Psoas muscle (tissue), 8 donors: ENCODE data around the gene GBP2. TPM values are rescaled to one million over a fixed set of nuclear protein-coding genes. Genes with fewer than 3 reads are reported as not detected.

Source experiments
- ATAC-seq, 4 donors: fragments of 200-7000 bp; cut with Tn5 transposase; one replicate each; pipeline ENCODE4 v1.9.1; 2020; ENCODE audit warnings: moderate library complexity in 3 of 4, mild to moderate bottlenecking in 2 of 4
- DNase-seq, 2 donors: peaks; one replicate each; pipeline ENCODE4 v3.0.0-alpha.2; 2020
- H3K27ac ChIP-seq: fragments of 200-600 bp; one replicate; pipeline ENCODE4 v1.8.0; 2022
- H3K27me3 ChIP-seq, 3 donors: fragments of 200-600 bp in 1 of 3; one replicate each; pipeline versions ENCODE4 v1.6.1 to v1.8.0; 2013 to 2022; ENCODE audit warnings: low read length in 2 of 3, mild to moderate bottlenecking in 2 of 3, moderate library complexity in 1 of 3; ENCODE audit not compliant: insufficient read depth in 3 of 3
- H3K36me3 ChIP-seq, 2 donors: fragments of 200-600 bp in 1 of 2; one replicate each; pipeline versions ENCODE4 v1.6.1 to v1.8.0; 2013 to 2022; ENCODE audit warnings: low read depth in 1 of 2, mild to moderate bottlenecking in 1 of 2, moderate library complexity in 1 of 2; ENCODE audit not compliant: insufficient read depth in 1 of 2
- H3K4me1 ChIP-seq: fragments of 200-600 bp; one replicate; pipeline ENCODE4 v1.8.0; 2022
- H3K4me3 ChIP-seq: fragments of 200-600 bp; one replicate; pipeline ENCODE4 v1.8.0; 2022; ENCODE audit warnings: mild to moderate bottlenecking
- H3K9me3 ChIP-seq: fragments of 200-600 bp; one replicate; pipeline ENCODE4 v1.8.0; 2022
- WGBS, 3 donors: extraction: QIAGEN DNeasy Blood & Tissue Kit; methylation state at CpG; one replicate each; pipeline versions ENCODE4 v1.1.6 to v1.1.7; 2013; 5-methylcytosine and 5-hydroxymethylcytosine counted together
- intact Hi-C, 2 donors: fragments of 100-400 bp; cut with DNase I; formaldehyde crosslinking; loops; one replicate each; pipeline versions ENCODE4 v1.11.0 to v1.14.2; 2022
- polyA plus RNA-seq, 3 donors: library from polyadenylated mRNA; stranded (reverse); fragments of 200-250 nt; gene quantifications; one replicate each; pipeline ENCODE4 v1.2.3, GENCODE V29; 2013
- total RNA-seq, 4 donors: library from RNA; stranded (reverse); fragmentation: NEBNext Ultra II Directional in 2 of 4; extraction: Animal tissue kit (Norgen Biotek cat#: 25700) in 2 of 4; gene quantifications; one replicate each; pipeline versions ENCODE4 v1.2.1 to v1.2.4, GENCODE V29; 2021 to 2023
- TF ChIP-seq, protein P1 (sequence below): fragments of 200-600 bp; IDR thresholded peaks from one replicate; pipeline ENCODE4 v1.8.0; 2022; ENCODE audit warnings: antibody characterized with exemption
- donor health status: healthy with polysubstance abuse.
- donor health status: DM: no; HTN: no; CAD: no; lungs with moderate emphysema.
- donor health status: Bipolar disorder and iron deficiency.
- donor health status: healthy.
- donor health status: DM: yes; HTN: yes; CAD: no.
- donor health status: DM: no; HTN: no; CAD: no.
- donor health status: DM: no; HTN: no; CAD: no.
- donor health status: DM: yes; HTN: yes; CAD: no.

The GBP2 gene
- total and polyA plus RNA-seq, 7 donors = 11.3 to 36.6 (median 25.8) TPM

DNA sequence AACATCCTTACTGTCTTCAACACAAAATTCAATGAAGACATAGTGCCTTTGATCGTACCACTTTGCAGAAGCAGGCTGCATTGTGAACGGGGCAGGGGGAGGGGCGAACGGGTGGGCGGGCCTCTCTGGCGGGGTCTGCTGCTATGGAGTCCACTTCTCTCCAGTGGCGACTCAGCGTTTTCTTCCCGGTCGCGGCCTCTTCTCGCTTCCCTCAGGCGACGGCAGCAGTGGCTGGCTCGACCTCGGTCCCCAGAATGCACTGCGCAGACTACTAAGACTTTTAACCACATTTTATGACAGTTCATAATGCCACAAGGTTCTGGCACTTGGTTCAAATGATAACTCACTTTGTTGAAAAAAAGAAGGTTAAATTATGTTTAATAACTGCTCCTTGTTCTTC, 21.2 kb downstream of the GBP2 start:
- no peak for ATAC-seq
- Histone ChIP-seq H3K27ac (no peak overlapping the region), H3K4me3 (no peak overlapping the region), H3K36me3 (peaks cover 5 to 48% of the 10 kb centered on the region in 2 donors), H3K27me3 (no peaks in the 10 kb centered on the region), H3K9me3 (no peaks in the 10 kb centered on the region), H3K4me1 (no peaks in the 10 kb centered on the region)
- 93 to 94% (median 94%) methylated on average over 17 of the region's 17 CpGs for WGBS, 3 donors
- intact Hi-C loops = no loop called here
- DNase-seq = peak in 1 of 2 donors; percentile 48
- TF ChIP-seq, protein P1, sequence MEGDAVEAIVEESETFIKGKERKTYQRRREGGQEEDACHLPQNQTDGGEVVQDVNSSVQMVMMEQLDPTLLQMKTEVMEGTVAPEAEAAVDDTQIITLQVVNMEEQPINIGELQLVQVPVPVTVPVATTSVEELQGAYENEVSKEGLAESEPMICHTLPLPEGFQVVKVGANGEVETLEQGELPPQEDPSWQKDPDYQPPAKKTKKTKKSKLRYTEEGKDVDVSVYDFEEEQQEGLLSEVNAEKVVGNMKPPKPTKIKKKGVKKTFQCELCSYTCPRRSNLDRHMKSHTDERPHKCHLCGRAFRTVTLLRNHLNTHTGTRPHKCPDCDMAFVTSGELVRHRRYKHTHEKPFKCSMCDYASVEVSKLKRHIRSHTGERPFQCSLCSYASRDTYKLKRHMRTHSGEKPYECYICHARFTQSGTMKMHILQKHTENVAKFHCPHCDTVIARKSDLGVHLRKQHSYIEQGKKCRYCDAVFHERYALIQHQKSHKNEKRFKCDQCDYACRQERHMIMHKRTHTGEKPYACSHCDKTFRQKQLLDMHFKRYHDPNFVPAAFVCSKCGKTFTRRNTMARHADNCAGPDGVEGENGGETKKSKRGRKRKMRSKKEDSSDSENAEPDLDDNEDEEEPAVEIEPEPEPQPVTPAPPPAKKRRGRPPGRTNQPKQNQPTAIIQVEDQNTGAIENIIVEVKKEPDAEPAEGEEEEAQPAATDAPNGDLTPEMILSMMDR = no peak

DNA sequence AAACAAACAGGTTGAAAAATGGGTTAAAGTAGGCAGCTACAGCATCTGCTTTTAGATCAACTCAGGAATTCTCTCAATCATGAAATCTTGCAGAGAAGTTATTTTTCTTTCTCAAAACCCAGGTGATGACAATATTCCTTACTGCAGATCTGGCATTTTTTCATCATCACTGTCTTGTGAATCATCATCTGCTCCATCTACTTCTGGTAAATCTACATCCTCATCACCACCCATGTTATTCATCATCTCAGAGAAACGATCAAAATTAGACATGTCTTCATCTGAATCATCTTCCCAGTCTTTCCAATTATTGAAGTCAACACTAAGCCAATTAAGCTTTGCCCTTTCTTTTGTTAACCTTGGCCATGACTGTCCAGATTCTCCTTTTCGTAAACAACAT, 21.8 kb downstream of the GBP2 start:
- Histone ChIP-seq H3K27ac (no peak overlapping the region), H3K4me3 (no peak overlapping the region), H3K36me3 (peaks cover 5 to 43% of the 10 kb centered on the region in 2 donors), H3K4me1 (no peaks in the 10 kb centered on the region), H3K9me3 (no peaks in the 10 kb centered on the region), H3K27me3 (no peaks in the 10 kb centered on the region)
- WGBS, 3 donors = 89 to 92% (median 89%) methylated on average over 2 of the region's 2 CpGs
- intact Hi-C loops = no loop called here
- no peak for ATAC-seq
- TF ChIP-seq, protein P1 = no peak
- DNase-seq = no peak

DNA sequence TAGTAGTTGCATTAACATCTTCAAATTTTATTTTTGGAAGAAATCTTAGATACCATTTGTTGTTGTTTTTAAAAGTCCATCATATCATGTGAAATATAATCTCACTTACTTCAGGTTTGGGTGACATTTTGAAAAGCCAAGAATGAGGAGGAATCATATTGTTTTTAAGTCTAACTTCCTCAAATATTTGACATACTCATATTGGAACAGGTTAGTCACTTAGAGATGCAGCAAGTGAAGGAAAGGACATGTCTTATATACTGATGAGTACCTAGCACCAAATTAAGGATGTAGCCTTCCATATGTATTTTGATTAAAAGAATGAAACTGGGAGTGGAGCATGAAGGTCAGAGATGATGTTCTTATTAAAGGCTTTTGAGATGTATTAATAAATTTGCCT, 23.9 kb downstream of the GBP2 start:
- Histone ChIP-seq H3K27me3 (no peaks in the 10 kb centered on the region), H3K4me1 (no peaks in the 10 kb centered on the region), H3K9me3 (peaks cover 2% of the 10 kb centered on the region), H3K4me3 (no peak overlapping the region), H3K27ac (no peak overlapping the region), H3K36me3 (peaks cover 2 to 21% of the 10 kb centered on the region in 2 donors)
- intact Hi-C loops = no loop called here
- DNase-seq = no peak
- ATAC-seq = no peak
- TF ChIP-seq, protein P1 = no peak

DNA sequence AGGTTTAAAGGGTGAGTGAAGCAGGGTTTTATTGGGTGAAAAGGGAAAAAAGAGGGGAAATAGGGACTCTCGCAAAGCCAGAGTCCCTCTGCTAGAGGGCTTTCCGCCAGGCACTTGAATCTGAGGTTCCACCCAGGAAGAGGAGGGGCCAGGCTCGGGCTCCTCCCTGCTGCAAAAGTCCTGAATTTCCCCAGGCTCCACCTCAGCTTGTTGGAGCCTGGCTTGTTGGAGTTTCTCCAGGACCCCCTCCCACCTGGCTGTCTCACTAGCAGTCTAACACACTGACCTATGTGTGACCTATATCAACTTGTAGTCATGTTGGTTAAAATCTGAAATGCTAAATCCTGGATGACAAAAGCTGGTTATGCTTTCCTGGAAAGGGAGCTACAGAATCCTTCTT, 25.5 kb downstream of the GBP2 start:
- WGBS, 3 donors = 93 to 96% (median 93%) methylated on average over 3 of the region's 3 CpGs
- ATAC-seq (no peak), DNase-seq (no peak)
- Histone ChIP-seq H3K36me3 (peaks cover 0 to 5% of the 10 kb centered on the region in 2 donors), H3K4me3 (no peak overlapping the region), H3K27ac (no peak overlapping the region), H3K9me3 (peaks cover 12% of the 10 kb centered on the region), H3K27me3 (no peaks in the 10 kb centered on the region), H3K4me1 (no peaks in the 10 kb centered on the region)
- TF ChIP-seq, protein P1 = no peak
- intact Hi-C loops = no loop called here

DNA sequence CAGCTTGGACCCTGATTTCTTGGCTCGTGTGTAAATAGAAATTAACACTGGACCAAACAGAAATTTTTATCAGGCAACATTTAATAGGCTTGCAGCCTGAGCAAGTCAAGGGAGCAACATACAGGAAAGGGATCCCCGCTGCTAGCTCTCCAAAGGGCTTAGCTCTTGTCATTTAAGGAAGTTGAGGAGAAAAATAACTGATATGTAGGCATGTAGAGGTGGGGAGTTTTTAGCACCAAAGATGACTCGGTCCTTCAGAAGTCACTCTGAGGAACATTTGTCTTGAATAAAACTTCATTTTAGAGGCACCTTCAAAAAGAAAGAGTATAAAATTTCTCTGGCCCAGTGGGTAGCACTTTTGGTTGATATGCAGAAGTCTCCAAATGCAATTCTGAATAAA, 27.1 kb downstream of the GBP2 start:
- ATAC-seq (no peak), DNase-seq (no peak)
- H3K27me3 ChIP-seq = no peaks in the 10 kb centered on the region
- no peaks in the 10 kb centered on the region for H3K4me1 ChIP-seq
- no peaks in the 10 kb centered on the region for H3K36me3 ChIP-seq
- H3K9me3 ChIP-seq = peaks cover 12% of the 10 kb centered on the region
- intact Hi-C loops = no loop called here
- TF ChIP-seq, protein P1 = no peak
- no peak overlapping the region for H3K27ac ChIP-seq
- WGBS, 3 donors = 74 to 77% (median 77%) methylated on average over 3 of the region's 3 CpGs
- H3K4me3 ChIP-seq = no peak overlapping the region
